Neural progenitor cell (in vitro differentiated cells): ENCODE results near the gene RAB40B.

Experiments used
- CTCF ChIP-seq: fragments of 200-600 bp; sonication (generic); IDR thresholded peaks from 2 replicates; pipeline ENCODE4 v1.5.1; 2017; ENCODE audit warnings: antibody characterized with exemption, mild to moderate bottlenecking
- EZH2phosphoT487 ChIP-seq: fragments of 200-600 bp; sonication (generic); IDR thresholded peaks from 2 replicates; pipeline ENCODE4 v1.6.1; 2017; ENCODE audit warnings: antibody characterized with exemption

- TF ChIP-seq CTCF (peak; percentile 46), EZH2phosphoT487 (no peak)
Observed at GRCh38 chr17:82615084-82616020, 83.1 kb downstream of the RAB40B start.
